HEK293 (cell line): Measurements from ENCODE around the gene EIF4E1B.

Source experiments
- BCL11B ChIP-seq: fragments of 450-650 bp; formaldehyde crosslinking; IDR thresholded peaks from 2 replicates; pipeline ENCODE4 v1.5.1; 2016; ENCODE audit warnings: low read depth, missing biosample characterization, missing genetic modification characterization
- GLIS1 ChIP-seq: fragments of 450-650 bp; formaldehyde crosslinking; IDR thresholded peaks from 2 replicates; pipeline ENCODE4 v1.5.1; 2016; ENCODE audit warnings: missing biosample characterization, missing genetic modification characterization
- IKZF3 ChIP-seq: fragments of 450-650 bp; IDR thresholded peaks from 2 replicates; pipeline ENCODE4 v1.5.0; 2018; ENCODE audit warnings: missing biosample characterization, mild to moderate bottlenecking, missing genetic modification characterization, moderate library complexity
- KLF1 ChIP-seq: fragments of 450-650 bp; formaldehyde crosslinking; IDR thresholded peaks from 2 replicates; pipeline ENCODE4 v1.5.1; 2016; ENCODE audit warnings: missing biosample characterization, missing genetic modification characterization
- KLF10 ChIP-seq: fragments of 450-650 bp; IDR thresholded peaks from 2 replicates; pipeline ENCODE4 v1.5.1; 2018; ENCODE audit warnings: missing biosample characterization, mild to moderate bottlenecking, missing genetic modification characterization
- KLF8 ChIP-seq: fragments of 450-650 bp; formaldehyde crosslinking; IDR thresholded peaks from 2 replicates; pipeline ENCODE4 v1.5.1; 2016; ENCODE audit warnings: missing biosample characterization, missing genetic modification characterization
- SALL2 ChIP-seq: fragments of 450-650 bp; formaldehyde crosslinking; IDR thresholded peaks from 2 replicates; pipeline ENCODE4 v1.5.0; 2017; ENCODE audit warnings: missing biosample characterization, mild to moderate bottlenecking, missing genetic modification characterization, borderline replicate concordance
- SP2 ChIP-seq: fragments of 450-650 bp; formaldehyde crosslinking; IDR thresholded peaks from 2 replicates; pipeline ENCODE4 v1.5.1; 2016; ENCODE audit warnings: missing biosample characterization, missing genetic modification characterization
- SP7 ChIP-seq: fragments of 450-650 bp; formaldehyde crosslinking; IDR thresholded peaks from 2 replicates; pipeline ENCODE4 v1.5.1; 2016; ENCODE audit warnings: missing biosample characterization, missing genetic modification characterization
- TCF7L2 ChIP-seq: IDR thresholded peaks from 2 replicates; pipeline ENCODE4 v1.6.1; 2011; ENCODE audit warnings: low read depth, mild to moderate bottlenecking, inconsistent platforms, low read length, moderate library complexity, borderline replicate concordance
- ZBTB17 ChIP-seq: fragments of 450-650 bp; formaldehyde crosslinking; IDR thresholded peaks from 2 replicates; pipeline ENCODE4 v1.5.1; 2016; ENCODE audit warnings: missing biosample characterization, missing genetic modification characterization
- ZBTB20 ChIP-seq: fragments of 450-650 bp; formaldehyde crosslinking; IDR thresholded peaks from 2 replicates; pipeline ENCODE4 v1.5.1; 2016; ENCODE audit warnings: missing biosample characterization, missing genetic modification characterization
- ZBTB49 ChIP-seq: fragments of 450-650 bp; formaldehyde crosslinking; IDR thresholded peaks from 2 replicates; pipeline ENCODE4 v1.5.1; 2016; ENCODE audit warnings: missing biosample characterization, missing genetic modification characterization, low read depth
- ZFHX2 ChIP-seq: fragments of 450-650 bp; formaldehyde crosslinking; conservative IDR thresholded peaks from 2 replicates; pipeline ENCODE4 v1.5.1; 2016; ENCODE audit warnings: missing biosample characterization, missing genetic modification characterization
- ZNF138 ChIP-seq: fragments of 450-650 bp; formaldehyde crosslinking; IDR thresholded peaks from 2 replicates; pipeline ENCODE4 v1.5.1; 2016; ENCODE audit warnings: missing biosample characterization, missing genetic modification characterization, borderline replicate concordance
- ZNF175 ChIP-seq: fragments of 450-650 bp; formaldehyde crosslinking; IDR thresholded peaks from 2 replicates; pipeline ENCODE4 v1.5.1; 2016; ENCODE audit warnings: missing biosample characterization, missing genetic modification characterization
- ZNF184 ChIP-seq: fragments of 450-650 bp; IDR thresholded peaks from 2 replicates; pipeline ENCODE4 v1.5.1; 2018; ENCODE audit warnings: missing biosample characterization, mild to moderate bottlenecking, missing genetic modification characterization
- ZNF2 ChIP-seq: fragments of 450-650 bp; formaldehyde crosslinking; IDR thresholded peaks from 2 replicates; pipeline ENCODE4 v1.5.1; 2016; ENCODE audit warnings: missing biosample characterization, missing genetic modification characterization
- ZNF335 ChIP-seq: fragments of 450-650 bp; formaldehyde crosslinking; conservative IDR thresholded peaks from 2 replicates; pipeline ENCODE4 v1.5.1; 2016; ENCODE audit warnings: missing biosample characterization, missing genetic modification characterization
- ZNF398 ChIP-seq: fragments of 450-650 bp; formaldehyde crosslinking; IDR thresholded peaks from 2 replicates; pipeline ENCODE4 v1.5.1; 2017; ENCODE audit warnings: missing biosample characterization, missing genetic modification characterization
- ZNF423 ChIP-seq: fragments of 450-650 bp; formaldehyde crosslinking; IDR thresholded peaks from 2 replicates; pipeline ENCODE4 v1.5.1; 2016; ENCODE audit warnings: missing biosample characterization, missing genetic modification characterization
- ZNF473 ChIP-seq: fragments of 450-650 bp; formaldehyde crosslinking; IDR thresholded peaks from 2 replicates; pipeline ENCODE4 v1.5.1; 2017; ENCODE audit warnings: missing biosample characterization, missing genetic modification characterization
- ZNF555 ChIP-seq: fragments of 450-650 bp; formaldehyde crosslinking; conservative IDR thresholded peaks from 2 replicates; pipeline ENCODE4 v1.5.1; 2017; ENCODE audit warnings: missing biosample characterization, mild to moderate bottlenecking, missing genetic modification characterization, inconsistent platforms
- ZNF561 ChIP-seq: fragments of 450-650 bp; IDR thresholded peaks from 2 replicates; pipeline ENCODE4 v1.5.1; 2018; ENCODE audit warnings: missing biosample characterization, missing genetic modification characterization, borderline replicate concordance
- ZNF610 ChIP-seq: fragments of 450-650 bp; formaldehyde crosslinking; IDR thresholded peaks from 2 replicates; pipeline ENCODE4 v1.5.1; 2016; ENCODE audit warnings: missing biosample characterization, missing genetic modification characterization, borderline replicate concordance
- ZNF624 ChIP-seq: fragments of 450-650 bp; formaldehyde crosslinking; IDR thresholded peaks from 2 replicates; pipeline ENCODE4 v1.5.1; 2017; ENCODE audit warnings: missing biosample characterization, missing genetic modification characterization
- ZNF692 ChIP-seq: fragments of 450-650 bp; formaldehyde crosslinking; IDR thresholded peaks from 2 replicates; pipeline ENCODE4 v1.5.1; 2016; ENCODE audit warnings: missing biosample characterization, missing genetic modification characterization
- ZNF837 ChIP-seq: fragments of 450-650 bp; formaldehyde crosslinking; IDR thresholded peaks from 2 replicates; pipeline ENCODE4 v1.5.1; 2016; ENCODE audit warnings: missing biosample characterization, missing genetic modification characterization
- ZSCAN30 ChIP-seq: fragments of 450-650 bp; IDR thresholded peaks from 2 replicates; pipeline ENCODE4 v1.5.1; 2018; ENCODE audit warnings: missing biosample characterization, mild to moderate bottlenecking, missing genetic modification characterization, moderate library complexity
- TF ChIP-seq, protein P1 (sequence below): fragments of 450-650 bp; formaldehyde crosslinking; IDR thresholded peaks from 2 replicates; pipeline ENCODE4 v1.5.1; 2016; ENCODE audit warnings: missing biosample characterization, missing genetic modification characterization, borderline replicate concordance

Gene EIF4E1B

DNA sequence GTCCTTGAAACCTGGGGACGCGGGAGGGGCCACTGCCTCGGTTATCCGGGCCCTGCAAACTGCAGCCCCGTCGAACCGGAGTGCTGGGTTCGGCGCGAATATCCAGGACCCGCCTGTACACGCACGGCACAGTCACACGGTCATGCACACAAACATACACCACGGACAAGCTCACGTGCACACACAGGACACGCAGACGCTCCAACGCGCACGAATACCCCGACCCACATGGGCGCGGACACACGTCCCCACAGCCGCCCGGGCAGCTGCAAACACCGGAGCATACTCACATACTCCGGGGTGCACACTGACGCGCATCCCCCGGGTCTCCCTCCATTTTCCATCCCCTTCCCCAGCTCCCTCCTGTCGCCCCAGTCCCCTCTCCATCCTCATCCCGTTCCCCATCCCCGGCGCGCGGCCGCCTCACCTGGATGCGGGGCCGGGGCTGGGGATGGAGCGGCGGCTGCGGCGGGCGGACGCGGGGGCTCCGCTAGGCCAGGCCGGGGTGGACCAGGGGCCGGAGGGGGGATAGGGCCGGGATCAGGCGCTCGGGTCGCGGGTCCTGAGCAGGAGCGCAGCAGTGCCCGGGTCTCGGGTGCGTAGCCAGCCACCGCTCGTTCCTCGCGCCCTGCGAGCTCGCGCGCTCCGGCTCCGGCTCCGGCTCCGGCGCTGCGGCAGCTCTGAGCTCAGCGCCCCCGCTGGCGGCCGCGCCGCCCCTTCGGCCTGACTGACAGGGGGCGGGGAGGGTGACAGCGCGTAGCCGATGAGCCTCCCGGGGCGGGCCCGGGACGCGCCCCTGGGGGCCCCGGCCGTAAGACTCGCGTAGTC, at the start of gene EIF4E1B, which contains the start of gene SNCB (continued):
- TF ChIP-seq SP2: peak; percentile 65
- TF ChIP-seq KLF8: peak; percentile 65; the same call in 1 of the 2 replicates
- no peak for TF ChIP-seq ZNF837
- TF ChIP-seq SALL2 (tag by site-specific recombination): no peak
- no peak for TF ChIP-seq BCL11B (tag by site-specific recombination)
- TF ChIP-seq, protein P1, sequence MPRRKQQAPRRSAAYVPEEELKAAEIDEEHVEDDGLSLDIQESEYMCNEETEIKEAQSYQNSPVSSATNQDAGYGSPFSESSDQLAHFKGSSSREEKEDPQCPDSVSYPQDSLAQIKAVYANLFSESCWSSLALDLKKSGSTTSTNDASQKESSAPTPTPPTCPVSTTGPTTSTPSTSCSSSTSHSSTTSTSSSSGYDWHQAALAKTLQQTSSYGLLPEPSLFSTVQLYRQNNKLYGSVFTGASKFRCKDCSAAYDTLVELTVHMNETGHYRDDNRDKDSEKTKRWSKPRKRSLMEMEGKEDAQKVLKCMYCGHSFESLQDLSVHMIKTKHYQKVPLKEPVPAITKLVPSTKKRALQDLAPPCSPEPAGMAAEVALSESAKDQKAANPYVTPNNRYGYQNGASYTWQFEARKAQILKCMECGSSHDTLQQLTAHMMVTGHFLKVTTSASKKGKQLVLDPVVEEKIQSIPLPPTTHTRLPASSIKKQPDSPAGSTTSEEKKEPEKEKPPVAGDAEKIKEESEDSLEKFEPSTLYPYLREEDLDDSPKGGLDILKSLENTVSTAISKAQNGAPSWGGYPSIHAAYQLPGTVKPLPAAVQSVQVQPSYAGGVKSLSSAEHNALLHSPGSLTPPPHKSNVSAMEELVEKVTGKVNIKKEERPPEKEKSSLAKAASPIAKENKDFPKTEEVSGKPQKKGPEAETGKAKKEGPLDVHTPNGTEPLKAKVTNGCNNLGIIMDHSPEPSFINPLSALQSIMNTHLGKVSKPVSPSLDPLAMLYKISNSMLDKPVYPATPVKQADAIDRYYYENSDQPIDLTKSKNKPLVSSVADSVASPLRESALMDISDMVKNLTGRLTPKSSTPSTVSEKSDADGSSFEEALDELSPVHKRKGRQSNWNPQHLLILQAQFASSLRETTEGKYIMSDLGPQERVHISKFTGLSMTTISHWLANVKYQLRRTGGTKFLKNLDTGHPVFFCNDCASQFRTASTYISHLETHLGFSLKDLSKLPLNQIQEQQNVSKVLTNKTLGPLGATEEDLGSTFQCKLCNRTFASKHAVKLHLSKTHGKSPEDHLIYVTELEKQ (tag by site-specific recombination): peak; percentile 13; the same call in 1 of the 2 replicates
- peak; percentile 85; the same call in 1 of the 2 replicates for TF ChIP-seq KLF10 (tag by site-specific recombination)
- no peak for TF ChIP-seq TCF7L2
- TF ChIP-seq ZNF175 (tag by site-specific recombination): no peak
- no peak for TF ChIP-seq ZNF138 (tag by site-specific recombination)
- no peak for TF ChIP-seq ZNF555
- TF ChIP-seq ZBTB20 (tag by site-specific recombination): peak; percentile 96
- TF ChIP-seq ZFHX2: peak; percentile 42; the same call in 1 of the 2 replicates
- TF ChIP-seq GLIS1 (tag by site-specific recombination): peak; percentile 95; the same call in 1 of the 2 replicates
- no peak for TF ChIP-seq ZNF398 (tag by site-specific recombination)
- peak; percentile 61; the same call in 1 of the 2 replicates for TF ChIP-seq ZSCAN30
- peak; percentile 96 for TF ChIP-seq ZNF561
- no peak for TF ChIP-seq ZNF610 (tag by site-specific recombination)
- no peak for TF ChIP-seq SP7
- 0 out of 2 replicates have a peak, but pooled peaks have one; percentile 17 for TF ChIP-seq ZNF2 (tag by site-specific recombination)
- no peak for TF ChIP-seq ZBTB49
- TF ChIP-seq ZNF184 (tag by site-specific recombination): peak; percentile 48; the same call in 1 of the 2 replicates
- TF ChIP-seq KLF1: peak; percentile 78
- no peak for TF ChIP-seq ZBTB17 (tag by site-specific recombination)
- peak; percentile 51; the same call in 1 of the 2 replicates for TF ChIP-seq ZNF335
- no peak for TF ChIP-seq ZNF624 (tag by site-specific recombination)
- peak; percentile 97 for TF ChIP-seq ZNF423 (tag by site-specific recombination)
- no peak for TF ChIP-seq ZNF473 (tag by site-specific recombination)
- 0 out of 2 replicates have a peak, but pooled peaks have one; percentile 10 for TF ChIP-seq IKZF3 (tag by site-specific recombination)
- no peak for TF ChIP-seq ZNF692
